IMR-90 (cell line): ENCODE measurements around the gene ACTL9. TPM values are rescaled to one million over a fixed set of nuclear protein-coding genes. Genes with fewer than 3 reads are reported as not detected.

Source experiments
- ATAC-seq: fragments of 200-7000 bp; cut with Tn5 transposase; 2 replicates; pipeline ENCODE4 v1.9.1; 2020; ENCODE audit warnings: low read depth, mild to moderate bottlenecking, moderate library complexity
- BruUV-seq: library from RNA; stranded (reverse); fragments of 400-500 nt; replicated peaks from 2 replicates; lab custom pipeline; 2021; lab: Mats Ljungman, UMichigan
- CTCF ChIA-PET: fragments of 300-600 bp; formaldehyde crosslinking; extraction: SDS; loops from one replicate; lab custom pipeline; 2021; ENCODE audit warnings: antibody characterized with exemption; lab: Yijun Ruan, JAX
- POLR2A ChIA-PET: fragments of 300-600 bp; sonication (Branson Sonifier 250); formaldehyde crosslinking; loops from one replicate; lab custom pipeline; 2022; ENCODE audit warnings: antibody characterized with exemption; ENCODE audit not compliant: unreplicated experiment; lab: Charles Lee
- DNase-seq: peaks from one replicate; pipeline ENCODE4 v3.0.0; 2013
- H2AFZ ChIP-seq: replicated peaks from 2 replicates; pipeline ENCODE3; 2013; ENCODE audit warnings: low read length, mild to moderate bottlenecking; ENCODE audit not compliant: poor library complexity
- H2AK5ac ChIP-seq: 2 replicates; pipeline ENCODE4 v1.6.1; 2013; ENCODE audit warnings: low read depth, low read length, inconsistent platforms
- H2AK9ac ChIP-seq: replicated peaks from 2 replicates; pipeline ENCODE3; 2013; ENCODE audit warnings: mild to moderate bottlenecking, low read depth, low read length, moderate library complexity; ENCODE audit not compliant: poor library complexity
- H2BK120ac ChIP-seq: 2 replicates; pipeline ENCODE4 v1.6.1; 2013; ENCODE audit warnings: low read depth, low read length, inconsistent platforms
- H2BK15ac ChIP-seq: 3 replicates; pipeline ENCODE4 v1.6.1; 2013; ENCODE audit warnings: low read depth, low read length, inconsistent platforms
- H2BK20ac ChIP-seq: 2 replicates; pipeline ENCODE4 v1.6.1; 2013; ENCODE audit warnings: low read depth, mild to moderate bottlenecking, inconsistent platforms, low read length, moderate library complexity
- H2BK5ac ChIP-seq: 2 replicates; pipeline ENCODE4 v1.6.1; 2013; ENCODE audit warnings: mild to moderate bottlenecking, low read depth, low read length, inconsistent platforms; ENCODE audit not compliant: poor library complexity, severe bottlenecking
- H3K14ac ChIP-seq: replicated peaks from 2 replicates; pipeline ENCODE4 v1.6.1; 2013; ENCODE audit warnings: low read depth, low read length, inconsistent platforms
- H3K18ac ChIP-seq: 2 replicates; pipeline ENCODE4 v1.6.1; 2013; ENCODE audit warnings: low read depth, low read length, control low read depth
- H3K23ac ChIP-seq: 2 replicates; pipeline ENCODE4 v1.6.1; 2013; ENCODE audit warnings: low read depth, low read length, inconsistent platforms
- H3K27ac ChIP-seq: 2 replicates; pipeline ENCODE4 v1.5.1; 2013; ENCODE audit warnings: mild to moderate bottlenecking, control low read depth, low read length; ENCODE audit not compliant: insufficient read depth
- H3K27me3 ChIP-seq: 2 replicates; pipeline ENCODE4 v1.6.1; 2013; ENCODE audit warnings: low read length; ENCODE audit not compliant: control insufficient read depth, insufficient read depth
- H3K36me3 ChIP-seq: 2 replicates; pipeline ENCODE4 v1.6.1; 2013; ENCODE audit warnings: low read length, mixed read lengths; ENCODE audit not compliant: control insufficient read depth, insufficient read depth
- H3K4ac ChIP-seq: 2 replicates; pipeline ENCODE4 v1.6.1; 2013; ENCODE audit warnings: low read depth, low read length, inconsistent platforms
- H3K4me1 ChIP-seq: 2 replicates; pipeline ENCODE4 v1.6.1; 2013; ENCODE audit warnings: low read length, mixed read lengths; ENCODE audit not compliant: control insufficient read depth, insufficient read depth
- H3K4me2 ChIP-seq: 2 replicates; pipeline ENCODE4 v1.6.1; 2013; ENCODE audit warnings: low read depth, mild to moderate bottlenecking, control low read depth, low read length, moderate library complexity
- H3K4me3 ChIP-seq: 2 replicates; pipeline ENCODE4 v1.5.1; 2013; ENCODE audit warnings: low read depth, mild to moderate bottlenecking, control low read depth, low read length, moderate library complexity; ENCODE audit not compliant: insufficient read depth
- H3K56ac ChIP-seq: 2 replicates; pipeline ENCODE4 v1.6.1; 2013; ENCODE audit warnings: low read length, inconsistent platforms; ENCODE audit not compliant: insufficient read depth; ENCODE audit errors: extremely low read depth
- H3K79me1 ChIP-seq, 2 experiments: 2 replicates each; pipeline ENCODE4 v1.6.1; 2013; ENCODE audit warnings: low read length in 2 of 2, inconsistent platforms in 1 of 2, low read depth in 1 of 2
- H3K9ac ChIP-seq: 2 replicates; pipeline ENCODE4 v1.6.1; 2013; ENCODE audit warnings: low read depth, low read length, control low read depth
- H3K9me1 ChIP-seq: 2 replicates; pipeline ENCODE4 v1.6.1; 2013; ENCODE audit warnings: low read length, inconsistent platforms; ENCODE audit not compliant: insufficient read depth
- H3K9me3 ChIP-seq: 2 replicates; pipeline ENCODE4 v1.6.1; 2013; ENCODE audit warnings: low read length; ENCODE audit not compliant: control insufficient read depth, insufficient read depth
- H4K20me1 ChIP-seq: 2 replicates; pipeline ENCODE4 v1.6.1; 2013; ENCODE audit warnings: low read length, inconsistent platforms; ENCODE audit not compliant: insufficient read depth
- H4K5ac ChIP-seq: 2 replicates; pipeline ENCODE4 v1.6.1; 2013; ENCODE audit warnings: mild to moderate bottlenecking, low read depth, low read length, control low read depth
- H4K8ac ChIP-seq, 2 experiments: 2 replicates each; pipeline ENCODE4 v1.6.1; 2013; ENCODE audit warnings: low read depth in 2 of 2, low read length in 2 of 2, control low read depth in 1 of 2, inconsistent platforms in 1 of 2
- H4K91ac ChIP-seq: 2 replicates; pipeline ENCODE4 v1.6.1; 2013; ENCODE audit warnings: low read depth, low read length, inconsistent platforms; ENCODE audit not compliant: insufficient read depth
- CEBPB ChIP-seq: IDR thresholded peaks from 2 replicates; pipeline ENCODE4 v1.6.1; 2012; ENCODE audit warnings: low read depth, low read length, improper control_type of control experiment
- CHD1 ChIP-seq: IDR thresholded peaks from 2 replicates; pipeline ENCODE4 v1.6.1; 2012; ENCODE audit warnings: low read depth, low read length, improper control_type of control experiment
- CTCF ChIP-seq: conservative IDR thresholded peaks from 2 replicates; pipeline ENCODE4 v1.5.1; 2012; ENCODE audit warnings: mild to moderate bottlenecking, low read depth, low read length, improper control_type of control experiment
- FOS ChIP-seq: fragments of 150-350 bp; IDR thresholded peaks from 2 replicates; pipeline ENCODE4 v1.6.1; 2016; ENCODE audit warnings: low read depth, low read length
- MXI1 ChIP-seq: IDR thresholded peaks from 2 replicates; pipeline ENCODE4 v1.6.1; 2012; ENCODE audit warnings: low read depth, mild to moderate bottlenecking, low read length, moderate library complexity, borderline replicate concordance
- NFE2L2 ChIP-seq: fragments of 150-350 bp; IDR thresholded peaks from 2 replicates; pipeline ENCODE4 v1.6.1; 2016; ENCODE audit warnings: low read depth, mild to moderate bottlenecking, low read length
- RAD21 ChIP-seq: IDR thresholded peaks from 2 replicates; pipeline ENCODE4 v1.6.1; 2012; ENCODE audit warnings: low read length, improper control_type of control experiment
- WGBS, 2 experiments: methylation state at CpG; one replicate each; pipeline versions ENCODE4 v1.1.5 to v1.1.7; 2013; ENCODE audit warnings: missing lambda C conversion rate in 2 of 2; ENCODE audit not compliant: insufficient read length in 1 of 2; ENCODE audit errors: extremely low coverage in 2 of 2; 5-methylcytosine and 5-hydroxymethylcytosine counted together
- dilution Hi-C: fragments of 300-500 bp; cut with HindIII; formaldehyde crosslinking; loops from one replicate; pipeline ENCODE4 v1.14.3; 2018; ENCODE audit warnings: low sequenced_read_pairs; ENCODE audit not compliant: unreplicated experiment
- in situ Hi-C: fragments of 300-500 bp; cut with MboI; formaldehyde crosslinking; loops from 3 replicates; pipeline ENCODE4 v1.14.3; 2019; ENCODE audit warnings: low sequenced_read_pairs, inconsistent platforms, mixed read lengths
- intact Hi-C: fragments of 100-400 bp; cut with micrococcal nuclease; formaldehyde crosslinking; loops from 2 replicates; pipeline ENCODE4 v1.10.0; 2022
- polyA plus RNA-seq, 3 experiments: library from polyadenylated mRNA; depleted of rRNA; stranded (reverse); fragments of >200 nt; gene quantifications; 2 replicates each; pipeline ENCODE4 v1.2.3, GENCODE V29; 2012; ENCODE audit warnings: low replicate concordance in 1 of 3
- total RNA-seq: library from RNA; depleted of rRNA; stranded (reverse); fragments of >200 nt; gene quantifications from 2 replicates; pipeline ENCODE4 v1.2.3, GENCODE V29; 2012
- TF ChIP-seq, protein P1 (sequence below): fragments of 150-350 bp; IDR thresholded peaks from 2 replicates; pipeline ENCODE4 v1.6.1; 2017; ENCODE audit warnings: mild to moderate bottlenecking, antibody characterized with exemption, low read length, low read depth
- TF ChIP-seq, protein P2 (sequence below): fragments of 150-350 bp; IDR thresholded peaks from 2 replicates; pipeline ENCODE4 v1.6.1; 2016; ENCODE audit warnings: low read depth, mild to moderate bottlenecking, low read length, moderate library complexity, borderline replicate concordance

ACTL9 gene
- total and polyA plus RNA-seq, 2 of the 4 experiments (the other 2 are of a cell fraction), result not detected

- no peak overlapping the region for H2BK5ac ChIP-seq
- in situ Hi-C loops (no loop called here), dilution Hi-C loops (no loop called here), intact Hi-C loops (no loop called here)
- 0% methylated on average over 1 of the region's 1 CpG; no CpG with 5 or more reads in 1 of the 2 experiments for WGBS, 2 experiments
- H2AK9ac ChIP-seq, result no peak overlapping the region
- no peaks in the 10 kb centered on the region for H3K36me3 ChIP-seq
- H3K79me1 ChIP-seq, result no peaks in the 10 kb centered on the region
- H3K18ac ChIP-seq, result no peak overlapping the region
- CTCF ChIA-PET, result no interaction called here
- H4K20me1 ChIP-seq, result no peaks in the 10 kb centered on the region
- H2BK20ac ChIP-seq, result no peak overlapping the region
- H2AFZ ChIP-seq, result no peak overlapping the region
- no peaks in the 10 kb centered on the region for H3K4me1 ChIP-seq
- no peak overlapping the region for H2BK120ac ChIP-seq
- no peak overlapping the region for H4K91ac ChIP-seq
- BruUV-seq, result no TSS peak
- no peak overlapping the region for H3K14ac ChIP-seq
- DNase-seq (no peak), ATAC-seq (no peak)
- H3K9ac ChIP-seq, result no peak overlapping the region
- H3K27me3 ChIP-seq, result no peaks in the 10 kb centered on the region
- H3K4me2 ChIP-seq, result no peak overlapping the region
- H4K8ac ChIP-seq, result no peak overlapping the region
- H3K27ac ChIP-seq, result no peak overlapping the region
- H3K23ac ChIP-seq, result no peak overlapping the region
- no peak overlapping the region for H3K4ac ChIP-seq
- H3K9me3 ChIP-seq, result peaks cover 33% of the 10 kb centered on the region
- TF ChIP-seq CTCF (no peak), NFE2L2 (no peak), CHD1 (no peak), FOS (no peak), RAD21 (no peak), CEBPB (no peak), MXI1 (no peak)
- TF ChIP-seq, protein P1, sequence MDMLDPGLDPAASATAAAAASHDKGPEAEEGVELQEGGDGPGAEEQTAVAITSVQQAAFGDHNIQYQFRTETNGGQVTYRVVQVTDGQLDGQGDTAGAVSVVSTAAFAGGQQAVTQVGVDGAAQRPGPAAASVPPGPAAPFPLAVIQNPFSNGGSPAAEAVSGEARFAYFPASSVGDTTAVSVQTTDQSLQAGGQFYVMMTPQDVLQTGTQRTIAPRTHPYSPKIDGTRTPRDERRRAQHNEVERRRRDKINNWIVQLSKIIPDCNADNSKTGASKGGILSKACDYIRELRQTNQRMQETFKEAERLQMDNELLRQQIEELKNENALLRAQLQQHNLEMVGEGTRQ, result no peak
- TF ChIP-seq, protein P2, sequence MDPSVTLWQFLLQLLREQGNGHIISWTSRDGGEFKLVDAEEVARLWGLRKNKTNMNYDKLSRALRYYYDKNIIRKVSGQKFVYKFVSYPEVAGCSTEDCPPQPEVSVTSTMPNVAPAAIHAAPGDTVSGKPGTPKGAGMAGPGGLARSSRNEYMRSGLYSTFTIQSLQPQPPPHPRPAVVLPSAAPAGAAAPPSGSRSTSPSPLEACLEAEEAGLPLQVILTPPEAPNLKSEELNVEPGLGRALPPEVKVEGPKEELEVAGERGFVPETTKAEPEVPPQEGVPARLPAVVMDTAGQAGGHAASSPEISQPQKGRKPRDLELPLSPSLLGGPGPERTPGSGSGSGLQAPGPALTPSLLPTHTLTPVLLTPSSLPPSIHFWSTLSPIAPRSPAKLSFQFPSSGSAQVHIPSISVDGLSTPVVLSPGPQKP, result no peak
- no peak overlapping the region for H2AK5ac ChIP-seq
- POLR2A ChIA-PET, result no interaction called here
- H3K56ac ChIP-seq, result no peak overlapping the region
- H4K5ac ChIP-seq, result no peak overlapping the region
- H3K9me1 ChIP-seq, result no peaks in the 10 kb centered on the region
- H3K4me3 ChIP-seq, result no peak overlapping the region
- no peak overlapping the region for H2BK15ac ChIP-seq
Observed at GRCh38 chr19:8696993-8697392, 1.6 kb downstream of the ACTL9 start.
